HG02798 (cell line): ENCODE results near the gene AOPEP.

Source experiments
- ATAC-seq: cut with Tn5 transposase; IDR thresholded peaks from one replicate; pipeline ENCODE4 v1.9.1; 2021; ENCODE audit warnings: mild to moderate bottlenecking; ENCODE audit not compliant: unreplicated experiment, poor library complexity

The AOPEP gene

DNA sequence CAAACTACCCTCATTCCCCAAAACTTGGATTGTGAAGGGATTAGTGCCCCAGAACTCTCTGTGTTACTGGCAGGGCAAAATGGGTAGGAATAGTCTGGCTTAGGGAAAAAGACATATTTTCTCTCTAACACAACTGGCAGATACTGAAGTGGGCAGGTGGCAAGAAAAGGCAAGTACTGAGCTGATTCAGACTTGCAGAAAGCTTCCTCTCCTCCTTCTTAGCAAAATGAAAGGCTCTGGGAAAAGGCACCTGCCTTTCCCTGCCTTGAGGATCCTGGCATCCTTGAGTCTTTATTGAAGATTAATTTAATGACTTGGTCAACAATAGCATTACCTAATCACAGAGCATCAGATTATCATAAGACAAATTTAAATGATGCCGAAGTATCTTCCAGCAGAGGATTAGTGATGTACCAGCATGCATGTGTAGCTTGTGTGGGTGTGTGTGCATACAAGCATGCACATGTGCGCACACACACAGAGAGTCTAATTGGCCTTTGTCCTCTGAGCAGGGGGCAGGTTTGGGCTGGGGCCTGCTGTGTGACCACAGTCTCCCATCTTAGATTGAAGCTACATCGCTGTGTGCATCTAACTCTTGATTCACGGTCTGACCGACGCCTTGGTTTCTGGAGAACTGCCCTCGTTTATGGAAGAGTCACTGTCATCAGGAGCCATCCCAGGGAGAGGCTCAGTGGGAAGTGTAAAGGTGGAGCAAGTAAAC, 294.8 kb downstream of the AOPEP start:
- ATAC-seq: no peak

DNA sequence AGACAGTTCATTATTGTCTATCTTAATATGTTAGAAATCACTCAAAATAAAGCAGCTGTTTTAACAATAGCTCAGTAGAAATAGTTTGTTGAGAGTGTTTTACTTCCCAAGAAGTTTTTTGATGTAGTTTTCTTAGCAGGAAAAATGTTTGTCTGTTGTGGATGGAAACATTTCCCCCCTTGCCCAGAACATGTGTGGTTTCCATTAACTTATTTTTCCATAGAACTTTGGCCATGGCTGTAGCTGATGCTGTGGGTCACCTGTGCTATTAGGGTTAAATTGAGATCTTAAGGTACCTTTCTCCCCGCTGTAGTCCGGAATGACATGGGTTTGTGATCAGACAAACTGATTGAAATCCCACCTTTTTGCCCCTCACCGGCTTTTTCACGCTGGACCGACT, 296.2 kb downstream of the AOPEP start:
- ATAC-seq: no peak

DNA sequence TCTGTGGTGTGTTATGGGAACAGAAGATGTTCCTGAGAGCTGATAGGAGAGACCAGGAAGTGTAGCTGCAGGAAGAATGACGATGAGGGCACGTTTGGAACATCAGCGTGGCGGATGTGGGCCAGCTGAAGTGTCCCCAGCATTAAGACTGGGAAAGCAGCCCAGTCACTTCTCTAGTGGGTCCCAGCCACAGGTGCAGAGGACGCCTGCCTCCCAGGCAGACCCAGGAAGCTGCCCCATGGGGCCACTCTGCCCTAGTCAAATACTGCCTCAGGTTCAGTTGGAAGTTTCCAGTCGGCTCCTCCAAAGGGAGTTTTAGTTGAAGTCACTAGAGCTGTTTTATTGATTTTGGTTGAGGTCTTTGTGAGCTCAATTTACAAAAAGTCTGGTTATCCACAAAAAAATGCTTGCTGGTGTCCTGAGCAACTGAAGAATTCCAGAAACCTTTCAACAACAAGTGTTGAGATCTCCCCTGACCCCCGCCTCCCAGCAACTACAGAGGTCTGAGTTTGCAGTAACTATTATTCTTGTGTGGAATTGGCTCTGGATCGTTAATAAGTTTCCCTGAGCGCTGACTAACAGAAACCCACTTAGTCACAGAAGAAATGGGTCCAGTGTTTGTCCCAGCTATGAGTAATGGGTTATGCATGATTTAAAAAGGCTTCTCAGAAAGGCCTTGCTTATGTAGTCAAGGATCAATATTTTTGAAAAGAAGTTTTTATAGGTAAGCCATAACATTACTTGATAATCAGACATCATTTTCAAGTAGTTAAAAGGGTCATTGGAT, 296.9 kb downstream of the AOPEP start:
- no peak for ATAC-seq

DNA sequence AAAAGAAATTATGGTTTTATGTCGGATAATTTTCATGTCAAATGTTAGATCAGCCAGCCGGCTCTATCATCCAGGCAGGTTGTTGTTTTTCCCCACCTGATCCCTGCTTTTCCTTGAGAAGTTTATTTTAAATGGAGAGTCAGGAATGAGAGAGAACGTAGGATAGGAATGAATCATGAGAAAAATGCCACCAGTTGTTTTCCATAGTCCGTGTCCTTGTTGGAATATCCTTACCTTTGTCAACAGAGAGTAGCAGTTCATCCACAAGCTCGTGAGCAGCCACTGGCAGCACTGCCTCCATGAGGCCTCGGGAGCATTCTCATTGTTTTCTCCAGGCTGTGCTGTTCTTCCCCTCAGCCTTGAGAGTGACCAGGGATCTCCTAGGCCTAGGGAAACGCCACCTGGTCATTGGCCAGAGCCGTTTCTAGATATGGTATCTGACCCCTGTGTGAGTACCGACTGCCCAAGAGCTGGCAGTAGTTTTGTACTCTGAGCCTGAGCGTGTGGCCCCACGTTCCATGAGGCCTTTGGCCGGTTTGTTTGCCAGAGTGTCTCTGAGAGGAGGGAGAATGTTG, 297.7 kb downstream of the AOPEP start:
- no peak for ATAC-seq

DNA sequence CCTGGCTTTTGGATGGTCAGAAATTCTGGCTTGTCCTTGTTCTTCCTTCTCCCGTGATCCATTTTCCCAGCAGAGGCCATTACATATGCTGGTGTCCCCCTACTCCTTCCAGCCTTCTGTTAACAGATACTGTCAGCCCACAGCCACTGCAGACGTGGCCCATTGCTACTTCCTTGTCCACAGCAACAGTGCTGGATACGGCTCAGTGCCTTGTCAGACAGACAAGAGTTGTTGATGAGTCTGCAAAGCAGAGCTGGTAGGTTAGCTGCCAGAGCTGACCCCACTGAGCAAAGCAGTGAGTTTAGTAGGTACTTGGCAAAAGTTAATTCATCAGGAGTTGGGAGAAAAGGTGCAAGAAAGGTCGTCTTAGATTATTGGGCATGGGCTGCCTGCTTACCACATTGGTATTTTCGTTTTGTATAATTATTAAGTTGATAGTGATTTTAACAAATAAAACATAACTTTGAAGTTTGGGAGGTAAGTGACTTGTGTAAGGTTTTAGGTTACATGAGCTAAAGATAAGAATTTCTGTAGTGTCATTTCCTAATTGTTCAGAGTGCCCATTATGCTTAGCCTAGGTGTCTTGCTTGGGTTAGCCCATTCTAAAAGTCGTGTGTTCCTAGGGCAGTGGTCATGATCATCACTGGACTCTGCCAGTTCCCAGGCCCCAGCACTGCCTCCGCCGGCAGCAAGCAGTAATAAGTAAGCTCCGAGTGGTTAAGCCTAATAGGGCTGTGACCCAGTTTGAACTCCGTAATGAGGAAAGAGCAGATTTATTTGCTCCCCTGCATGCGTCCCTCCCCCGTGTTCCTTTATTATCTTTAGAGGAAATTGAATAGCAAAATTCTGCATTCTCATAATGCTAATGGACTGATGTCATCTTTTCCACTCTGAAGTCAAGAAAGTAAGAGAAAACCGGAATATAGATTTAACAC, 299.0 kb downstream of the AOPEP start:
- no peak for ATAC-seq

DNA sequence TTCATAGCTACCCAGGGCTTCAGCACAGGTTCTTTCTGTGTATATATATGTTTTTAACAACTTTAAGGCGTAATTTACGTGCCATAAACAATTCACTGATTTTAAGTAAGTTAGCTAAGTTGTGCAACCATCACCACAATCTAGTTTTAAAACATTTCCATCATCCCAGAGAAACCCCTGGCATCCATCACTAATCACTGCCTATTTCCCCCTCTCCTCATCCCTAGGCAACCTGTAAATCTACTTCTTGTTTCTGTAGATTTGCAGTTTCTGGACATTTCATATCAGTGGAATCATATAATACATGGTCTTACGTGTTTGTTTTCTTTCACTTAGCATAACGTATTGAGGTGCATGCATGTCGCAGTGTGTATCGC, 299.6 kb downstream of the AOPEP start:
- no peak for ATAC-seq

DNA sequence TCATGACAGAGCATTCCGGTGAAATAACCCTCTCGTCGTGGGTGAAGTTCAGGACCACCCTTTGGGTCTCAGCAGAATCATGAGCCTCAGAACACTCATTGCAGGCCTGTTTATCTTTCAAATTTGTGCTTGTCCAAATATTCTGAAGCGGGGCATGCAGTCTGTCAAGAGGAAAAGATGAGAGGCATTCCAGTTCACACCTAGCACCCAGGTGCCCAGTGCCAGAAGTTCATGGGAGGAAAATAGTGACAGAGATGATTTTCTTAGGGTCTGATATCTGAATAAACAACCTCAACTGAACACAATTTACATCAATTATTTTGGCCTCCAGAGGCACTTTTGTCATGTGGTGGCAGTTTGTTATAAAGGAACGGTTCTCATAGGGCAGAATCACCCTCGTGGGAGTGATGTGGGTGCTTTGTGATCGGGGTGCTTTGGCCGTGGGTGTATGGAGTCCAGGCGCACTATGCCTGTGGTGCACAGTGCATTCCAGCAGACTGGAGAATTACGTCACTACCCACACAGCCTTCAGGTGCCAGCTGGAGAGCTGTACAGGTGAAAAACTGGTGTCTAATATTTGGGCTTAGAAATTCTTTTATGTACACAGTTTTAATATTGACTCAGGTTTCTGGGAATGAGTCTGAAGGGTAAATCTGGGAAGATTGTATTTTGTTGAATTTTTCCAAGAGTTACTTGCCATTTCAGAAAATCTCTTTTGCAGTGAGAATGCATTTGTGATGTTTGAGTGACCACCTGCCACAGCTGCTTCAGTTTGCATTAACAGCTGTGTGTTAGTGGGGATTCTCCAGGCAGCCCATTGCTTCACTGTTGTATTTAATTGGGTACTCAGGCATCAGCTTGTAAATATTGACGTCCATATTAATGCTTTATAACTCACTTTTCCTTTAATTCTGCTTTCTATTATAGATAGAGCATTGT, 301.7 kb downstream of the AOPEP start:
- no peak for ATAC-seq

DNA sequence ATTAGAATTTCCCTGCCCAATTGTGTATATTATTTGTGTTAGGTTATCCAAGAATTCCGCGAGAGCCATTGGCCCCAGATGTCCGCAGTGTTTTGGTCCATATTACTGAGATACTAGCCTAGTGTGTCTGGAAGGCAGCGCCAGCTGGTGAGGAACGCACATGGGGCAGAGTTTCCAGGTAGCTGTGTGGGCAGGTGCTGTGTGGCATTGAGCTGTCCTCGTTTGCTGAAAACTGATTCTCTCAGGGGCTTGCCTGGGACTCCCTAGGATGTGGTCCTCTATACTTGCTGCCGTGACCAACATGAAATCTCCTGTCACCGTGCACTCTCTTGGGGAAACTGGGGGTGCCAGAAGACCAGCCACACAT, 302.3 kb downstream of the AOPEP start:
- ATAC-seq: no peak

DNA sequence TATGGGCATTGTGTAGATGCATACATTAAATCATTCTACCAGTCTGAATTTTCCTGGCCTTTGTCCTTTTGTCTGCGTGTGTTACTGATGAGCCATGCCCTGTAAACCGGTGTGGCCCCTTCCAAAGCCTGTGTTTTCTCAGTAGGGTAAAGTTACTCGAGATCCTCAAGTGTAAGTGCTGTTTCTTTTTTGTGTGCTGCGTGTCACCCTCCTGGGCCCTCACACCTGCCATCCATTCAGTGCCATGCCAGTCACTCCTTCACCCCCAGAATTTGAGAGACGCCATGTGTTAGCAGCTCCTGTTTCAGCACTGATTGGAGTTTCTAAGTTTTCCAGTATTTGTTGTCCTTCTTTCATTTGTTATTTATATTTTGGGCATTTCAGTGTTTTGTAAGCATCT, 302.8 kb downstream of the AOPEP start:
- ATAC-seq: no peak

DNA sequence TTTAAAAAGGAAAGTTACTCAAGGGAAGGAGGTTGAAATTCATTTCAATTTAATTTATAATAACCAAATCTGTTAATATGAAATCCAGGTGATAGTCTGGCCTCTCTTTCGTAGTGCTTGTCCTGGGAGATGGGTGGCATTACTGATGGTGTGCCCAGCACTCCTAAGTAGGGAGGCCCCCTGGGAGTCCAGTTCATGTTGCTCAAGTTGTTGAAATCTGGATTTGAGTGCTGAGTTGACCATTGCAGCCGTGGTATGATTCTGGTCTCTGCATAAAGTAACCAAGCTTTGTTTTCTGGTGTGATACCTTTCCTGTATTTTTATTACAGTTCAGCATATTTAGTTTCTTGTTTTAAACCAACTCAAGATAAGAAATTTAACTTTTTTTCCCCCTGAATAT, 303.2 kb downstream of the AOPEP start:
- no peak for ATAC-seq

DNA sequence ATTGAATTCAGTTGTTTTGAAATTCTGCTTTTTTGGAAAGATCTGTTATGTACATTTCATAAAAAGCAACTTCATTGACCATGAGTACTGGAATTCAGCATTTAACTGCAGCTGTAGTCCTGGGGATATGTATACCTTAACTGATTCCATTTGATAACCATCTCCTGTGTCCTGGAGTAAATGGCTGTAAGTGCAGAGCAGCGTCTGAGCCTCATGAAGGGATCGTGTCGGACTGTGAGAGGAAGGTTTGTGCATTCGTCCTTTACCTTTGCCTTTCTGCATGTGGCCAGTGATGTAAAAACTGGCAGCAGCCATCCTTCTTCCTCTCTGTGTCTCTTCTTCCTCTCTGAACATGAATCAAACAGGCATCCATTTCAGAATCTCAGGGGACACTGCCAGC, 303.8 kb downstream of the AOPEP start:
- ATAC-seq: no peak

DNA sequence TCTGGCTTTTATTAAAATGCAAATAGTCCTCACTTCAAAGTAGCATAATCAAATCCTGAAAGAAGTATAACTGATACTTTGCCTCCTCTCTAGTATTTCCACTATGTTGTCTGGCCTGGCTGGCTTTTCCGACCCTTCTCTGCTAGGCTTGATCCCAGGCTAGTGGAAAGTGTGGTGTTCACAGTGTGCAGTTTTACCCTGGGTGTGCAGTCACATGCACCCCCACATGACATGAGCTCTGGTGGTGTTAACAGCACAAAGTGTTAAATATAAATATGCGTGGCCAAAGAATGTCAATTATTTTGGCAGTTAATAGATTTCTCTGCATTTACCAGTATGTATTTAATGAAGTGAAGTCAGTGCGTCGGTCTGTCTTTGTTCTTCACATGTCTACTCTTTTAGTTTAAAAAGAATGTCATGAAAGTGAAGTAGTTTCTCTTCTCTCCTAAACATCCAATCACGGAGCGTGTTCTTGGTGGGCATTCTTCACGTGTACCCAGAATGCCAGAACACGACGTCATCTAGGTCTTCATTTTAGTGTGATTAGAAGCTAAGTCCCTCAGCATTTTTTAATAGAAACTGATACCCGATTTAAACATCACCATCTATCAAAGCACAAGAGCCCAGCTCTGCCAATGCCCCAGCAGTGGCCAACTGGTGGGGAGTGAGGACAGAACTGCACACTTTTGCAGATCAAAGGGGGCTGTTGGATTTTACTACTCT, 304.6 kb downstream of the AOPEP start:
- no peak for ATAC-seq

DNA sequence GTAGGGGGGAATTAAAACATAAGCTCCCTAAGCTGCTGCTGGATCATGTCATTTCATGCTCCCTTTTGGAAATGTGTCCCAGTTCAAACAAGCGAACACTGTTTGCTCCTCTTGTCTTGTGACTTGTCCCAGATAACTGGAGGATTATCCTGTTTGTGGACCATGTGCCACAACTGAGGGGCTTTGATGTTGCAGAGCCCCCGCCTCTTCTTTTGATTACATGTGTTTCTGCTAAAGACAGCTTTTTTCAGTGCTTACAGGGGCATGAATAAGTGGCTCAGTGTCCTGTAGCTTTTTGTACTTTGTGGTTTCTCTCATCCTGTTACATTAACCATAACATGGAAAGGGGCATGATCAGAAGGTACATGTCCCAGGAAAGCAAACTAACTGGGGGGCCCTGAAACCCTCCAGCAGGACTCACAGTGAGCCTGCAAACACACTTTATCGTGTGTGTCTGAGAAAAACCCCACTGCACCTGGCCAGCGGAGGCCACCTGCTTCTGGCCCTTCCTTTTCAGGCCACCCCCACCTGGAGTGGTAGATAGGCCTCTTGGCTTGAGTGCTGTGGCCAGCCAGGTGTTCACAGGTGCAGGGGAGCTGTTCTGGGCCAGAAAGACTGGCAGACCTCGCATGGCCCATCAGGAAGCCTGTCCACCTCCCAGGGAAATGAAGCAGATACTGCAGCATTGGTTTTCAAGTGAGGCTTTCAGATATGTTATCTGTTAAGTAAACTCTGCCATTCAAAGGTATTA, 305.4 kb downstream of the AOPEP start:
- no peak for ATAC-seq

DNA sequence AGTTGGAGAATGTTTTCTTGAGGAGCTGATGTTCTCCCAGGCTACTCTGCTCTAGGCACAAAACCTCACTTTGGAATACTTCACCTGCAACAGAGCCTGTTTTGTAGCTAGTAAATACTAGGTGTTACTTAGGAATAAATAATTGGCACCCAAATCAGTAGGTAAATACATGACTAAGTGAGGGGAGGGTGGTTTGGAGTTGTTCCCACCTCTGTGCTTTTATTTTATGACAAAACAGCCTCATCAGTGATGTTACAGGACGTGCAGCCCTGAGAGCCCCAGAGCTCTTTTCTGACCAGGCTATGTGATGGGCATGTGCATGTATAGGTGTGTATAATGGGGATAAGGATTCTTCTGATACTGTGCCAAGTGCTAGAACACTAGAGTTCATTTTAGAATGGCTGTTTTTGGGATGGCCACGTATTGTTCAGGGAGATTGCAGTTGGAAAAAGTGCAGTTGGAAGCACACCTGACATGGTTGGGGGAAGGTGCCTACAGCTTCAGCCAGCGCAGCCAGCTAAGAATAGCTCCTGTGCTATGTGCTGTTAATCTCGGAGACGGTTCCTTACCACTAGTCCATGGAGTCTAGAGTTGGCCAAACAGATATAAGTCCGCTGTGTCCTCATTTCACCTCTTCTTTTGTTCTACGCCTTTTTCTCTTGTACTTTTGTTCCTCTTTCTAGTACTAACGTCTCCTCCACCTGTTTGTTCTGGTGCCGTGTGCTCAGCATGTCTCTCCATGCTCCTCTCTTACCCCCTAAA, 306.3 kb downstream of the AOPEP start:
- ATAC-seq: no peak

DNA sequence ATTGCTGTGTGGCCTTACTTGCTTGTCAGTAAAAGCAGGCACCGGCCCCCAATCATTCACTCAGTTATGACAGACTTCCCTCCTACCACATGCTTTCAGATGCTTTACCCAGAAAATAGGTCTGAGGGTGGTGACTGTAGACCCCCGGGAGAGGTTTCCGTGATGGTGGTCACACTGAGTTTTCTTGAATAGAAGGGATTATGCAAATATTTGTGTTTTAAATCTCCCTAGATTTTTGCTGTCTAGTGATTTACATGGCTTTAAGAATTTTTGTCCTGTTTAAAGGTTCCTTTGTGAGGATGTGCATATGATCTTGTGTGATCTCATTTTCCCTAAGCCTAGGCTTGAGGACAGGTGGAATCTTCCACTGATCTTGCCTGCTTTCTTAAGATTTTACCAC, 309.3 kb downstream of the AOPEP start:
- ATAC-seq: no peak

DNA sequence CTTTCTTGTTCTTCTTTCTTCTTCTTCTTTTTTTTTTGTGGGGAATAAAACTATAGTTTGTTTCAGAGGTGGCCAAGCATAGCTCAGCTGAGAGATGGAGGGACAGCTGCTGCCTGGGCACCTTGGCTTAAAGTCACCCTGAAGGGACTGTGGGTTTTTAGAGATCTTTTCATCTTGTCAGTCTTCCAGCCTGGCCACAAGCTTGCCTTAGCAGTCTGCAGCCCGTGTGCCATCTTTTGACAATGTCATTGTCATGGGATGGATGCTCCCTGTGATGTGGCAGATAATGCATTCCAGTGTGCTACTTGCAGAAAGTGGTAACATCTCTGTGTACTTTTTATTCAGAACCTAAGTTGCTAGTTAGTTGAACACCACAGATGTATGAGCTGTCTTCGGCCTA, 310.2 kb downstream of the AOPEP start:
- ATAC-seq: no peak

DNA sequence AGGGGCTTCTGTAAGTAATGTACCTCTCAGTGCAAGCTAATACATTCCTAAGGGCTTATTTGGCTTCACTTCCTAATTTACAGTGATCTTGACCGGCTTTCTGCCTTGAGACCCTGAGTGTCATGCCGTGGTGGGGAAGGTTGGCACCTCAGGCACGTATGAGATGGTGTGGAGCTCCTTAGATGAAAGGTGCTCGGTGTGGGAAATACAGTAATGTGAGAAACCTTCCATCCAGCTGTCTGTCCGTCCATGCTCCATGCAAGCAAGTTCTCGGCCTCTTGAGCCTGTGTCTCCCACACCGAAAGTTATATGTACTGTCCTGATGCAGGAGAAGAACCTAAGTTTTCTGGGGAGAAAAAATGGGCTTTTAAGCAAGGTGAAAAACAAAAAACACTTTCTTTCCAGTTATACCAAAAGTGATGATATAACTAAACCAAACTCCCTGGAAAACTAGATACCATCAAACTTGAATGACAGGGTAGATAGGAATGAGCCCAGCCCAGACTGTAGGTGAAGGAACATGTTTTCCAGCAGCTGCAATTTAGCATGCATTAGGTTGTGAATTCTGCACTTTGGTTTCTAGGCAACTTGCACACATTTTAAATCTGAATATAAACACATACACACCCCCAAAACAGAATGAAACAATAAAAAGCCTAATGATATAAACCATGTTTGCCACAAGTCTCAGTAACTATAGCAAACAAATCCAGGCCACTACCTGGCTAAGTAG, 311.5 kb downstream of the AOPEP start:
- ATAC-seq: no peak
